Neural cell (in vitro differentiated cells): ENCODE data around the gene ZMAT3.

Source experiments
- CTCF ChIP-seq: fragments of 450-650 bp; IDR thresholded peaks from 2 replicates; pipeline ENCODE4 v1.5.1; 2014; ENCODE audit warnings: antibody characterized with exemption, mild to moderate bottlenecking, moderate library complexity; ENCODE audit not compliant: poor library complexity, severe bottlenecking
- EP300 ChIP-seq: fragments of 450-650 bp; conservative IDR thresholded peaks from 2 replicates; pipeline ENCODE4 v1.6.1; 2014; ENCODE audit warnings: antibody characterized with exemption, mild to moderate bottlenecking, moderate library complexity; ENCODE audit not compliant: poor library complexity, severe bottlenecking
- EZH2 ChIP-seq: fragments of 200-600, 300-800 bp; shearing (Covaris generic), sonication (generic); IDR thresholded peaks from 2 replicates; pipeline ENCODE4 v1.6.1; 2014; ENCODE audit warnings: antibody characterized with exemption, low read length, borderline replicate concordance, mild to moderate bottlenecking; ENCODE audit not compliant: insufficient read depth, poor library complexity, severe bottlenecking
- MXI1 ChIP-seq: fragments of 450-650 bp; conservative IDR thresholded peaks from 2 replicates; pipeline ENCODE4 v1.6.1; 2014; ENCODE audit warnings: antibody characterized with exemption, mild to moderate bottlenecking; ENCODE audit not compliant: poor library complexity, severe bottlenecking
- POLR2AphosphoS5 ChIP-seq: IDR thresholded peaks from 2 replicates; pipeline ENCODE4 v1.6.1; 2012
- TAF1 ChIP-seq: IDR thresholded peaks from 2 replicates; pipeline ENCODE4 v1.6.1; 2012; ENCODE audit warnings: low read depth
- TF ChIP-seq, protein P1 (sequence below): IDR thresholded peaks from 2 replicates; pipeline ENCODE4 v1.6.1; 2012; ENCODE audit warnings: borderline replicate concordance

GRCh38 chr3:179028408-179028807 is 43.2 kb downstream of the ZMAT3 start:
- TF ChIP-seq TAF1 (no peak), CTCF (no peak), EZH2 (no peak), EP300 (no peak), POLR2AphosphoS5 (no peak), MXI1 (no peak)
- TF ChIP-seq, protein P1, sequence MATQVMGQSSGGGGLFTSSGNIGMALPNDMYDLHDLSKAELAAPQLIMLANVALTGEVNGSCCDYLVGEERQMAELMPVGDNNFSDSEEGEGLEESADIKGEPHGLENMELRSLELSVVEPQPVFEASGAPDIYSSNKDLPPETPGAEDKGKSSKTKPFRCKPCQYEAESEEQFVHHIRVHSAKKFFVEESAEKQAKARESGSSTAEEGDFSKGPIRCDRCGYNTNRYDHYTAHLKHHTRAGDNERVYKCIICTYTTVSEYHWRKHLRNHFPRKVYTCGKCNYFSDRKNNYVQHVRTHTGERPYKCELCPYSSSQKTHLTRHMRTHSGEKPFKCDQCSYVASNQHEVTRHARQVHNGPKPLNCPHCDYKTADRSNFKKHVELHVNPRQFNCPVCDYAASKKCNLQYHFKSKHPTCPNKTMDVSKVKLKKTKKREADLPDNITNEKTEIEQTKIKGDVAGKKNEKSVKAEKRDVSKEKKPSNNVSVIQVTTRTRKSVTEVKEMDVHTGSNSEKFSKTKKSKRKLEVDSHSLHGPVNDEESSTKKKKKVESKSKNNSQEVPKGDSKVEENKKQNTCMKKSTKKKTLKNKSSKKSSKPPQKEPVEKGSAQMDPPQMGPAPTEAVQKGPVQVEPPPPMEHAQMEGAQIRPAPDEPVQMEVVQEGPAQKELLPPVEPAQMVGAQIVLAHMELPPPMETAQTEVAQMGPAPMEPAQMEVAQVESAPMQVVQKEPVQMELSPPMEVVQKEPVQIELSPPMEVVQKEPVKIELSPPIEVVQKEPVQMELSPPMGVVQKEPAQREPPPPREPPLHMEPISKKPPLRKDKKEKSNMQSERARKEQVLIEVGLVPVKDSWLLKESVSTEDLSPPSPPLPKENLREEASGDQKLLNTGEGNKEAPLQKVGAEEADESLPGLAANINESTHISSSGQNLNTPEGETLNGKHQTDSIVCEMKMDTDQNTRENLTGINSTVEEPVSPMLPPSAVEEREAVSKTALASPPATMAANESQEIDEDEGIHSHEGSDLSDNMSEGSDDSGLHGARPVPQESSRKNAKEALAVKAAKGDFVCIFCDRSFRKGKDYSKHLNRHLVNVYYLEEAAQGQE: no peak
